Thyroid gland (tissue), 4 donors: ENCODE data around the gene DSCAM.

Experiments
- POLR2A ChIP-seq, 2 donors: fragments of 450-650 bp; IDR thresholded peaks; one replicate each; pipeline ENCODE4 v1.6.1; 2017; ENCODE audit warnings: antibody characterized with exemption in 2 of 2, mild to moderate bottlenecking in 2 of 2, moderate library complexity in 1 of 2
- TF ChIP-seq, protein P1 (sequence below), 6 experiments: fragments of 200-600 bp in 3 of 6; fragments of 450-650 bp in 3 of 6; sonication (generic) in 3 of 6; IDR thresholded peaks; one replicate each; pipeline ENCODE4 v1.5.1; 2016 to 2019; ENCODE audit warnings: antibody characterized with exemption in 6 of 6, mild to moderate bottlenecking in 2 of 6, inconsistent platforms in 1 of 6, moderate library complexity in 1 of 6

GRCh38 chr21:40324389-40324788, 522.6 kb downstream of the DSCAM start:
- TF ChIP-seq, protein P1, sequence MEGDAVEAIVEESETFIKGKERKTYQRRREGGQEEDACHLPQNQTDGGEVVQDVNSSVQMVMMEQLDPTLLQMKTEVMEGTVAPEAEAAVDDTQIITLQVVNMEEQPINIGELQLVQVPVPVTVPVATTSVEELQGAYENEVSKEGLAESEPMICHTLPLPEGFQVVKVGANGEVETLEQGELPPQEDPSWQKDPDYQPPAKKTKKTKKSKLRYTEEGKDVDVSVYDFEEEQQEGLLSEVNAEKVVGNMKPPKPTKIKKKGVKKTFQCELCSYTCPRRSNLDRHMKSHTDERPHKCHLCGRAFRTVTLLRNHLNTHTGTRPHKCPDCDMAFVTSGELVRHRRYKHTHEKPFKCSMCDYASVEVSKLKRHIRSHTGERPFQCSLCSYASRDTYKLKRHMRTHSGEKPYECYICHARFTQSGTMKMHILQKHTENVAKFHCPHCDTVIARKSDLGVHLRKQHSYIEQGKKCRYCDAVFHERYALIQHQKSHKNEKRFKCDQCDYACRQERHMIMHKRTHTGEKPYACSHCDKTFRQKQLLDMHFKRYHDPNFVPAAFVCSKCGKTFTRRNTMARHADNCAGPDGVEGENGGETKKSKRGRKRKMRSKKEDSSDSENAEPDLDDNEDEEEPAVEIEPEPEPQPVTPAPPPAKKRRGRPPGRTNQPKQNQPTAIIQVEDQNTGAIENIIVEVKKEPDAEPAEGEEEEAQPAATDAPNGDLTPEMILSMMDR (IDR thresholded peaks at IDR 0.05), result no peak
- no peak for TF ChIP-seq POLR2A (IDR thresholded peaks at IDR 0.05)
